Fibroblast of the aortic adventitia (primary cell): Measurements from ENCODE around the gene PPIE. TPM values are rescaled to one million over a fixed set of nuclear protein-coding genes. Genes with fewer than 3 reads are reported as not detected.
"Not testable (repeated sequence)": the region's sequence is repeated elsewhere in the genome, so short reads cannot be mapped to it uniquely, and the experiment has no call there.

ENCODE experiments used
- DNase-seq: peaks from one replicate; pipeline ENCODE4 v3.0.0-alpha.2; 2010; ENCODE audit warnings: low read depth
- H3K4me3 ChIP-seq: 2 replicates; pipeline ENCODE4 v1.5.1; 2011; ENCODE audit warnings: low read depth, mild to moderate bottlenecking, control low read depth, low read length, moderate library complexity
- CTCF ChIP-seq: IDR thresholded peaks from 2 replicates; pipeline ENCODE4 v1.5.1; 2011; ENCODE audit warnings: mild to moderate bottlenecking, low read length, control low read depth, inconsistent platforms; ENCODE audit not compliant: insufficient read depth
- total RNA-seq: library from RNA; depleted of rRNA; stranded (reverse); fragments of >200 nt; gene quantifications from 2 replicates; pipeline ENCODE4 v1.2.3, GENCODE V29; 2012; ENCODE audit warnings: low replicate concordance

Gene PPIE
- total RNA-seq, 1 donor = 28.4 TPM

GRCh38 chr1:39782103-39782502, 43.4 kb downstream of the PPIE start:
- no peak overlapping the region for H3K4me3 ChIP-seq
- DNase-seq = no peak
- TF ChIP-seq CTCF = no peak

- DNase-seq, H3K4me3 ChIP-seq: not testable (repeated sequence)
Measured at GRCh38 chr1:39782685-39783084, 44.0 kb downstream of the PPIE start.

GRCh38 chr1:39786303-39787107, 47.8 kb downstream of the PPIE start:
- not testable (repeated sequence) for H3K4me3 ChIP-seq, DNase-seq

GRCh38 chr1:39787108-39787375, 48.4 kb downstream of the PPIE start:
- not testable (repeated sequence) for DNase-seq, H3K4me3 ChIP-seq

GRCh38 chr1:39787468-39787867, 48.8 kb downstream of the PPIE start:
- H3K4me3 ChIP-seq = no peak overlapping the region
- TF ChIP-seq CTCF = no peak
- DNase-seq = no peak

- H3K4me3 ChIP-seq, DNase-seq: not testable (repeated sequence)
Measured at GRCh38 chr1:39787964-39788363, 49.3 kb downstream of the PPIE start.

- DNase-seq = no peak
- H3K4me3 ChIP-seq = peak overlapping the region; percentile 9
- no peak for TF ChIP-seq CTCF
Measured at GRCh38 chr1:39788426-39788757, 49.7 kb downstream of the PPIE start.

- DNase-seq = no peak
Measured at GRCh38 chr1:39788758-39789570, 50.3 kb downstream of the PPIE start, which contains the start of gene BMP8B. Gene BMP8B (minus strand): TSS chr1:39788865. CDS start chr1:39788485, 380 bp downstream.

More at GRCh38 chr1:39788758-39789570, 50.3 kb downstream of the PPIE start, which contains the start of gene BMP8B:
- H3K4me3 ChIP-seq = peak within 1 kb of the TSS; percentile 22
- TF ChIP-seq CTCF = no peak
